ENCODE measurements around the gene PDCD7. TPM values are rescaled to one million over a fixed set of nuclear protein-coding genes. Genes with fewer than 3 reads are reported as not detected.
A peak's percentile ranks its signal among the peaks of the same experiment; 100 is the strongest.
"Not testable (repeated sequence)": the region's sequence is repeated elsewhere in the genome, so short reads cannot be mapped to it uniquely, and the experiment has no call there.

Gene PDCD7, protein sequence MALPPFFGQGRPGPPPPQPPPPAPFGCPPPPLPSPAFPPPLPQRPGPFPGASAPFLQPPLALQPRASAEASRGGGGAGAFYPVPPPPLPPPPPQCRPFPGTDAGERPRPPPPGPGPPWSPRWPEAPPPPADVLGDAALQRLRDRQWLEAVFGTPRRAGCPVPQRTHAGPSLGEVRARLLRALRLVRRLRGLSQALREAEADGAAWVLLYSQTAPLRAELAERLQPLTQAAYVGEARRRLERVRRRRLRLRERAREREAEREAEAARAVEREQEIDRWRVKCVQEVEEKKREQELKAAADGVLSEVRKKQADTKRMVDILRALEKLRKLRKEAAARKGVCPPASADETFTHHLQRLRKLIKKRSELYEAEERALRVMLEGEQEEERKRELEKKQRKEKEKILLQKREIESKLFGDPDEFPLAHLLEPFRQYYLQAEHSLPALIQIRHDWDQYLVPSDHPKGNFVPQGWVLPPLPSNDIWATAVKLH
- total RNA-seq, result 14.8 TPM

DNA sequence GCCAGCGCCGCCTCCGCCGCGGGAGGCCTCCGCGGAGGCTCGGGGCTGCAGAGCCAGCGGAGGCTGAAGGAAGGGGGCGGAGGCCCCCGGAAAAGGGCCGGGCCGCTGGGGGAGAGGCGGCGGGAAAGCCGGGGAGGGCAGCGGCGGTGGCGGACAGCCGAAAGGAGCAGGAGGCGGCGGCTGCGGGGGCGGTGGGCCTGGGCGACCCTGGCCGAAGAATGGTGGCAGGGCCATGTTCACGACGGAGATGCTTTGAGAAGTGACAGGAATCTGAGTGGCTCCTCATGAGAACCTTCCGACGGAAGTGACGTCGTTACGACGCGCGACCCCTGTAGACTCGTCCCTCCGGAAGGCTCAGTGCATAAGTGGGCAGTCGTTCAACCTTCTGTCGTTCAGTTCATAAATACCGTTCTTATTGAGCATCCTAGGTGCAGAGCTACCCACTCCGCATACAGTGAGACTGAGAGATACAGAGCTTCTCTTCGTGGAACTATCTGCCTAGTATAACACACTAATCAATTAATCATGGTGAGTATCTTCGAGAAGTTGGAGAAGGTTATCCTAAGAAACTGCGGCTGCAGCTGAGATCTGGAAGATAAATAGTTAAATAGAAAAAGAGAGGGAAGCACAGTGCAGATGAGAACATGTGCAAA, at the start of gene PDCD7:
TSS of gene PDCD7 (minus strand) at position 261 of the 653 bp plus-strand sequence. CDS start at position 234, 27 bp downstream.
- DNase-seq (ENCODE audit: low read depth in 2 of 3, low spot score in 2 of 3), result peak; percentile 77 to 96 (median 95)

DNA sequence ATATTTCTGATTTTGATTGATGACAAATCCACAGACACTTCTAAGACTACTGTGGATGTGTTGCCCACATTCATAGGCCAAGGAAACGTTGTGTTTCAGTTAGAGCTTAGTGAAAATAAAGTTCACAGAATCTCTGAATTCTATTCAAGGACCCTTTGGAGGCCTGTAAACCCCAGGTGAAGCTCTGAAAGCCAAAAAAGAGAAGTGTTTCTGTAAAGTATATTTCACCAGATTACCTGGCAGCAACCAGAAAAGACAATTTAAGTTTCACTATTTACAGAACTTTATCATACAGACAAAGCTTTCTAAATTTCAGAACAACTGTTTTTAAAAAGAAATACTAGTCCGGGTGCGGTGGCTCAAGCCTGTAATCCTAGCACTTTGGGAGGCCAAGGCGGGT, 48.9 kb upstream of the PDCD7 start:
- DNase-seq (ENCODE audit: low read depth in 2 of 3, low spot score in 2 of 3), result no peak

DNA sequence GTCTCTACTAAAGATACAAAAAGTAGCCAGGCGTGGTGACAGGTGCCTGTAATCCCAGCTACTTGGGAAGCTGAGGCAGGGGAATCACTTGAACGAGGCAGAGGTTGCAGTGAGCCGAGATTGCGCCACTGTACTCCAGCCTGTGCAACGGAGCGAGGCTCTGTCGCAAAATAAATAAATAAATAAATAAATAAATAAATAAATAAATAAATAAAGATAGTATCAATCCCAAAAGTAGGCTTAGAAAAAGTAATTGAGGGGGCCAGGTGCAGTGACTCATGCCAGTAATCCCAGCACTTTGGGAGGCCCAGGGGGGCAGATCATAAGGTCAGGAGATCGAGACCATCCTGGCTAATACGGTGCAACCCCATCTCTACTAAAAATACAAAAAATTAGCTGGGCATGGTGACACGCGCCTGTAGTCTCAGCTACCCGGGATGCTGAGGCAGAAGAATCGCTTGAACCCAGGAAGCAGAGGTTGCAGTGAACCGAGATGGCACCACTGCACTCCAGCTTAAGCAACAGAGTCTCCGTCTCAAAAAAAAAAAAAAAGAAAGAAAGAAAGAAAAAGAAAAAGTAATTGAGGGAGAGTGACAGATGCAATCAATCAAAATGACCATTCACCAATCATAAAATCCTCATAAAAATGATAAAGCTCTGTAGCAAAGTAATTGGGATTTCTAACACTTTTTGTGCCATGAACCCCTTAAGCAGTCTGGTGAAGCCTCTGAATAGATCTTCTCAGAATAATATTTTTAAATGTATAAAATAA, 48.2 kb upstream of the PDCD7 start:
- not testable (repeated sequence) for DNase-seq (ENCODE audit: low read depth in 2 of 3, low spot score in 2 of 3)

DNA sequence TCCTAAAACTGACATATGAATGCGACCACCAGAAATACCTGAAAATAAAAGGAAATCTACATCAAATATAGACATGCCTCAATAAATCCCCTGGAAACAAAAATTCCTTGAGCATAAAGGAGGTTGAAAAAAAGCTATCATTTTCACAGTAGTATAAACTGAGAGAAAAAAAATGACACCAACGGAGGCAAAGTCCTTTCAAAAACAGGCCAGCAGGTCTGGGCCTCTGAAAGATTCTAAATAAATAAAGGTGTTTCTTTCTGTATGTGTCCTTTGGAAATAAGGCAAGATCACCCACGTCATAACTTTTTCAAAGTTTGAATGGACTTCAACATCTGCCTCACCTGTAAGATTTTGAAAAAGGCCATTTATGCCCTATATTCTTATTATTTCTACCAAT, 46.6 kb upstream of the PDCD7 start:
- DNase-seq (ENCODE audit: low read depth in 2 of 3, low spot score in 2 of 3), result no peak

DNA sequence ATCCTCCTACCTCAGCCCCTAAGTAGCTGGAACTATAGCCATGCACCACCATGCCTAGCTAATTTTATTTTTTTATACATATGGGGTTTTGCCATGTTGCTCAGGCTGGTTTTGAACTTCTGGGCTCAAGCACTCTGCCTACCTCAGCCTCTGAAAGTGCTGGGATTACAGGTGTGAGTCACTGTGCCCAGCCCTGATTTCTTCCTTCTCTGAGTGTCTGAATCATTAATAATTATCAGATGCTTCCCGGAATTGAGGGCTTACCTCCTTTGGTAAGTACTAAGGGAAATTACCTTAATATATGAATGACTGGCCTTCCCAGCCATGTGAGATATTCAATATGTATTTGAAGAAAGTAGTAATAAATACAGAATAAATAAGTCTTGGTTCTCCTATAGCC, 44.3 kb upstream of the PDCD7 start:
- no peak for DNase-seq (ENCODE audit: low read depth in 2 of 3, low spot score in 2 of 3)

DNA sequence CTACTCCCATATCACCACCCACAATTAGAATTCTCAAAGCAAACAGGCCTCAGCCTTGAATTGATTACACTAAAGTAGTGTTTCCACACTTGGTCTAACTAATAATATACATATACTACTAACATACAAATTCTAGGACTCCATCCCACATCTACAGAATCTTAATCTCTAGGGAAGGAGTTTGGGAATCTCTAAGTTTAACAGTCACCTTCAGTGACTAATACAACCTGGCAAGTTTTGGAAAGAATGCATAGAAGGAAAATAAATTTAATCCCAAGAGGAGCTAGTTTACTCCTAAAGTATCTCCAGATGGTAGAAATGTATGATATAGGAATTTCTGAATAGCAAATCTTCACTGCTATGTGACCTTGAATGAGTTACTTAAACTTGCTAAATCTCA, 42.4 kb upstream of the PDCD7 start:
- DNase-seq (ENCODE audit: low read depth in 2 of 3, low spot score in 2 of 3), result no peak

DNA sequence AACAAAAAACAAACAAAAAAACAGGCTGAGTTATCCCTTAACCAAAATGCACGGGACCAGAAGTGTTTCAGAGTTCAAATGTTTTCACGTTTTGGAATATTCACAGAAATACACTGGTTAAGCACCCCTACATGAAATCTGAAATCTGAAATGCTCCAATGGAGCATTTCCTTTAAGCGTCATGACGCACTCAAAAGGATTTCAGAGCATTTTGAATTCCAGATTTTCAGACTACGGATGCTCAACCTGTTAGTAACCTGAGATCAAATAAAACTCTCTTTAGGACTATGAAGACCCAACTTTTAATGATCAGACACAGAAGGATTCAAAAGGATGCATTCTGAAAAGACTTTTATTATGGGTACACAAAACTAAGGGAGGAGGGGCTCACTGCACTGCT, 41.9 kb upstream of the PDCD7 start:
- no peak for DNase-seq (ENCODE audit: low read depth in 2 of 3, low spot score in 2 of 3)

DNA sequence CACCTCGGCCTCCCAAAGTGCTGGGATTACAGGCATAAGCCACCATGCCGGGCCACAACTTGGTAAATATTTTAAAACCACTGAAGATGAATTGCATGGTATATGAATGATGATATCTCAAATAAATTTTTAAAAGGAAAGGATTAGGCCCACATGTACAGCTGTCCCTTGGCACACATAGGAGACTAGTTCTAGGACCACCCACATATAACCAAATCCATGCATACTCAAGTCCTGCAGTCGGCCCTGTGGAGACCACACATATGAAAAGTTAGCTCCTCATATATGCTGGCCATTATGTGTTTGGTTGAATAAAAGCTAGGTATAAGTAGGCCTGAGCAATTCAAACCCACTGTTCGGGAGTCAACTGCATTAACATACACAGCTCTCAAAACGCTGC, 40.9 kb upstream of the PDCD7 start:
- no peak for DNase-seq (ENCODE audit: low read depth in 2 of 3, low spot score in 2 of 3)

DNA sequence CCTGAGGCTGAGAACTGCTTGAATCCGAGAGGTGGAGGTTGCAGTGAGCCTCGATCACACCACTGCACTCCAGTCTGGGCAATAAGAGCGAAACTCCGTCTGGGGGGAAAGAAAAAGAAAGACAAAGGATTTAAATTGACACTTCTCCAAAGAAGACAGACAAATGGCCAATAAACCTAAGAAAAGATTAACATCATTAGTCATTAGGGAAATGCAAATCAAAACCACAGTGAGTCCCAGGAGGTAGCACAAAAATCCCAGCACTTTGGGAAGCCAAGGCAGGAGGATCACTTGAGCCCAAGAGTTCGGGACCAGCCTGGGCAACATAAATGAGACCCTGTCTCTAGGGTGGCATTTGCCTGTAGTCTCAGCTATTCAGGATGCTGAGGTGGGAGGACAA, 38.9 kb upstream of the PDCD7 start:
- no peak for DNase-seq (ENCODE audit: low read depth in 2 of 3, low spot score in 2 of 3)

DNA sequence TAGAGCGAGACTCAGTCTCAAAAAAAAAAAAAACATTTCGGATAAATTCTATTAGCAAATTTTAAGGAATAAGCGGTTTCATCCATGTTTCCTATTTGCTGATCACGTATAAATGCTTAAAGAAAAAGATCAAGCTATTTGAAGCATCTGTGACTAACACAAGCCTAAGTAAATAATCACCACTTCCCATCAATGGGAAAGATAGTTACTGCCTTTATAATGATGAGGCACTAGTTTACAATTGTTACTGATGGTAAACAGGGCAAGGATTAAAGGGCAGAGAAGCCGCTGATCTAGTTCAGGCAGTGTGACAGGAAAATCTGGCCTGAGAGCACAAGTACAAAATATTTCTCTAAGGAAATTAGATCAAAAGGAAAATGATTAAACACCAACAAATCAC, 37.8 kb upstream of the PDCD7 start:
- DNase-seq (ENCODE audit: low read depth in 2 of 3, low spot score in 2 of 3), result no peak

DNA sequence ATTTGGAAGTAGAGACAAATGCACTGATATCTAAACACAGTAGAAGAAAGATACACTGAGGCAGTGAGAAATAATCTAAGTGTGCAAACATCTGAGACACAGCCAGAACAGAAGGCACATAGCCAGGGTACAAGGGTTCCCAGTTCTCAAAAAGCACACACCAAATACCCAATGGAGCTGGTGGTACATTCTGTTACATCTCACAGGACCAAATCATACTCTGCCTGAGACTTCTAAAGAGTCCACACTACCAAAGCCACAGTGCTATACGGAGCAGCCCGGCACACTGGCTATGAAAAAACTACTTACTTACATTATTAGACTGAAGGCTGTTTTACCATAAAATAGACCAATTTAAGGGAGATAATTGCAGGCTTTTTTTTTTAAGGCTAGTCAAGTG, 32.3 kb upstream of the PDCD7 start:
- no peak for DNase-seq (ENCODE audit: low read depth in 2 of 3, low spot score in 2 of 3)

DNA sequence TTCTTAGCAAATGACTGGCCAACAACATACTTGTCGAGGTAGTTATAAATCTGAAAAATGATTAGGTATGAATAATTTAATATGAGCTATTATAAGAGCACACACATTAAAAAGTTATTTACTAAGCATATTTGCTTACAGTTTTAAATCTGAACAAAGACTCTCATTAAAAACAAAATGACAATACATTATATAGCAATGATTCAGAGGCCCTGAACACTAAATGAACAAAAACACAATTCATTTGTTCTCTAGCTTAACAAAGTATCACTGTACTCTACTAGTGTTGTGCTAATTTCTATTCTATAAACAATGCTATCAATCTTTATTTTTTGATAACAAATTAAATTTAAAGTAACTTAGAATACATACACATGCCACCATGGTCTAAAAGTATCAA, 30.5 kb upstream of the PDCD7 start:
- DNase-seq (ENCODE audit: low read depth in 2 of 3, low spot score in 2 of 3), result no peak

DNA sequence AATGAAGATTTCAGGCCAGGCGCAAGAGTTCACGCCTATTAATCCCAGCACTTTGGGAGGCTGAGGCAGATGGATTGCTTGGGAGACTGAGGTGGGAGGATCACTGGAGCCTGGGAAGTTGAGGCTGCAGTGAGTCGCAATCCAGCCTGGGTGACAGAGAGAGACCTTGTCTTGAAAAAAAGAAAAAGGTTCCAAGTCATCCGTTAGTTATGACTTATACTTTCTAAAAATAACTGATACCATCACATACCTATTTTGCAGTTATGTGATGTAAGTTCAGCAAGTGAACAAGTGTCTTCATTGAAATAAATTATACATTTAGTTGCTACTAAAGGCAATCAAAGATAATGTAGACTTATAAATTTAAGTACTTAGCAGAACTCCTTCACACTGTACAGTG, 29.4 kb upstream of the PDCD7 start:
- no peak for DNase-seq (ENCODE audit: low read depth in 2 of 3, low spot score in 2 of 3)

DNA sequence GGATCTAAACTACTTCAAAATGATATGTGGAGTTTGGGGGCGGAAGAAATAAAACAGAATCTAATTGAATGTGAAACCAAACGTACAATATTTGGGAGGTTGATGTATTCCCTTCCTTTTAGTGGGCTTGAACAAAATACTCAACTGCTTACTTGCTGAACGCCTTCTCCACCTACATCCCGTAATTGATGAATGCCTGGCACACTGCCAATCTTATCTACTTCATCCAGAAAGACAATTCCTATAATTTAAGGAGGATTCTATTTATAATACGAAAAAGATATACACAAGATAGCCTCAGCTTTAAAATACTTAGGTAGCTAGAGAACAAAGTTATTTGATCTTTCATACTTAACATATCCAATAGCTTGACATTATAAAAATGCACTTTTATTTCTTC, 23.1 kb upstream of the PDCD7 start:
- DNase-seq (ENCODE audit: low read depth in 2 of 3, low spot score in 2 of 3), result no peak

DNA sequence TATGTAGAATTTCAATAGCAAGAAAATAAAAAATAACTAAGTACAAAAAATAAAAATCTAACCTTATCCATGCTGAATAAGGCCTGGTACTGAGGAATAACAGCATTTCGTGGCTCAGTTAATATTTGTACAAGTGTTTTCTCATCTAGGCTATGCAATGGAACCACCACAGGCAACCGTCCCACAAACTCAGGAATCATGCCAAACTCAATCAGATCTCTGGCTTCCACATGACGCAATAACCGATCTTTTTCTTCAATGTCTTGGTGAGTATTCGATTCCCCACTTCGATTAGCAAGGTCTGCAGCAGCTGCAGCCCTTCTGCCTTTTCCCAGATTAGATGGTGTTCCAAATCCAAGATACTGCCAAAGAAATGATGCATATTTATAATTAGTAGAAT, 21.1 kb upstream of the PDCD7 start:
- no peak for DNase-seq (ENCODE audit: low read depth in 2 of 3, low spot score in 2 of 3)

DNA sequence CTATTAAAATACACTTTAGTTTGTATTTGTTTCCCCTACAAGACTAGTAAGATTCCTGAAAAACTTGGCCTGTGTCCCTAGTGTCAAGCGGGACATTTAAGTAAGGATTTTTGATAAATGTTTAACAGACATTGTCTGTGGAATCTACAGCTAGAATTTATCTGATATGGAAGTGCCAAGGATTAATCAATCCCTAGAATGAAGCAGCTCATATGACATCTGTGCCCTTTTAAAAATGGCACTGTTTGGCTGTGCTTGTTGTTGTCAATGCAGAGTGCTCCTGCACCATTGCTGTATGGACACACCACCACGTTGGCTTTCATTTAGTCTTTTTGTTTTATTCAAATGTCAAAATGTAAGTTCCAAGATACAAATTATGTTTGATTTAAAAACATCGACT, 14.3 kb upstream of the PDCD7 start:
- no peak for DNase-seq (ENCODE audit: low read depth in 2 of 3, low spot score in 2 of 3)

DNA sequence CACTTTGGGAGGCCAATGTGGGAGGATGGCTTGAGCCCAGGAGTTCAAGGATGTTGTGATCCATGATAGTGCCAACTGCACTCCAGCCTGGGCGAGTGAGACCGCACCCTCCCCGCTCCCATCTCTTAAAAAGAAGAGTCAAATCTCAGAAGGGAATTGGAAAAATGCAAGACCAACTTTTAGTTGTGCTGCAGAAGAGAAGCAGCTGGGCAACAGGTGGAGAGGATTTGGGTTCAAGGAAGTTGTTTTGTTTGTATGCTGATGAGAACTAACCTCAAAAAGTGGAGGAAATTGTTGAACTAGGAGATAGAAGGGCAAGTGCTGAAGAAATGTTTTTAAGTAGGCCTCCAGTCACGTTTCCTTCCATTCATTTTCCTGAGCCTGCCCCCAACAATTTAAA, 12.8 kb upstream of the PDCD7 start:
- DNase-seq (ENCODE audit: low read depth in 2 of 3, low spot score in 2 of 3), result no peak

DNA sequence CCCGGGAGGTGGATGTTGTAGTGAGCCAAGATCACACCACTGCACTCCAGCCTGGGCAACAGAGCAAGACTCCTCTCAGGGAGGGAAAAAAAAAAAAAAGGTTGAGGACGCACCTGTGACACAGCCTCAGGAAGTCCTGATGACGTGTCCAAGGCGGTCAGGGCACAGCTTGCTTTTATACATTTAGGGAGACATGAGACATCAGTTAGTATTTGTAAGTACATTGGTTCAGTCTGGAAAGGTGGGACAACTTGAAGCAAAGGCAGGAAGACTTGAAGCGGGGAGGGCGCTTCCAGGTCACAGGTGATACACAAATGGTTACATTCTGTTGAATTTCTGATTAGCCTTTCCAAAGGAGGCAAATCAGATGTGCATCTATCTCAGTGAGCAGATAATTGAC, 5.0 kb upstream of the PDCD7 start:
- DNase-seq (ENCODE audit: low read depth in 2 of 3, low spot score in 2 of 3), result not testable (repeated sequence)

DNA sequence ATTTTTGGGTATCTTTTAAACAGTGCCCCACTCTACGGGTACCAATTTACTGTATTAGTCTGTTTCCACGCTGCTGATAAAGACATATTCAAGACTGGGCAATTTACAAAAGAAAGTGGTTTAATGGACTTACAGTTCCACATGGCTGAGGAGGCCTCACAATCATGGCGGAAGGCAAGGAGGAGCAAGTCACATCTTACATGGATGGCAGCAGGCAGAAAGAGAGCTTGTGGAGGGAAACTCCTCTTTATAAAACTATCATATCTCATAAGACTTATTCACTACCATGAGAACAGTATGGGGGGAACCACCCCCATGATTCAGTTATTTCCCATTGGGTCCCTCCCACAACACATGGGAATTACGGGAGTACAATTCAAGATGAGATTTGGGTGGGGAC, 4.3 kb upstream of the PDCD7 start:
- not testable (repeated sequence) for DNase-seq (ENCODE audit: low read depth in 2 of 3, low spot score in 2 of 3)

DNA sequence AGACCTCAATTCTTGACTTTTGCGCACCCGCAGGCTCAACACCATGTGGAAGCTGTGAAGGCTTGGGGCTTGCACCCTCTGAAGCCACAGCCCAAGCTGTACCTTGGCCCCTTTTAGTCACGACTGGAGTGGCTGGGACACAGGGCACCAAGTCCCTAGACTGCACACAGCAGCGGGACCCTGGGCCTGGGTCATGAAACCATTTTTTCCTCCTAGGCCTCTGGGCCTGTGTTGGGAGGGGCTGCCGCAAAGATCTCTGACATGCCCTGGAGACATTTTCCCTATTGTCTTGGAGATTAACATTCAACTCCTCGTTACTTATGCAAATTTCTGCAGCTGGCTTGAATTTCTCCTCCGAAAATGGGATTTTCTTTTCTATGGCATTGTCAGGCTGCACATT, 3.5 kb upstream of the PDCD7 start:
- not testable (repeated sequence) for DNase-seq (ENCODE audit: low read depth in 2 of 3, low spot score in 2 of 3)

DNA sequence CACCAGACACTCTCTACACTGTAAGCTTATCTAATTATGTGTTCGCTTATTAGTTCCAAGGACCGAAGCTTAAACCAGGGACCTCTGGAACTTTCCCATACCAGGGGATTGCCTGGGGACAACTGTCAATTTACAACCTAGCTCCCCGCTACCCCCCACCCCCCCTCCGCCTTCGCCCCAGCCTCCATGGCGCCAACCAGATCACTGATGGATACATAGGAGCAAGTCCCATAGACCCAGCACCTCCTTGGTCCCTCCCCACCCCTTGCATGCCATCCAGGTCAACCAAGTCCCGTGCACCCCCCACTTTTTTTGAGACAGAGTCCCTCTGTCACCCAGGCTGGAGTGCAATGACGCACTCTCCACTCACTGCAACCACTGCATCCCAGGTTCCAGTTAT, 930 bp upstream of the PDCD7 start:
- no peak for DNase-seq (ENCODE audit: low read depth in 2 of 3, low spot score in 2 of 3)

All from hematopoietic multipotent progenitor cell (in vitro differentiated cells).